ENCODE results near the gene UBE2U. TPM values are rescaled to one million over a fixed set of nuclear protein-coding genes. Genes with fewer than 3 reads are reported as not detected.
A peak's percentile ranks its signal among the peaks of the same experiment; 100 is the strongest.

The UBE2U gene
- total and polyA plus RNA-seq, 2 donors, result not detected

DNA sequence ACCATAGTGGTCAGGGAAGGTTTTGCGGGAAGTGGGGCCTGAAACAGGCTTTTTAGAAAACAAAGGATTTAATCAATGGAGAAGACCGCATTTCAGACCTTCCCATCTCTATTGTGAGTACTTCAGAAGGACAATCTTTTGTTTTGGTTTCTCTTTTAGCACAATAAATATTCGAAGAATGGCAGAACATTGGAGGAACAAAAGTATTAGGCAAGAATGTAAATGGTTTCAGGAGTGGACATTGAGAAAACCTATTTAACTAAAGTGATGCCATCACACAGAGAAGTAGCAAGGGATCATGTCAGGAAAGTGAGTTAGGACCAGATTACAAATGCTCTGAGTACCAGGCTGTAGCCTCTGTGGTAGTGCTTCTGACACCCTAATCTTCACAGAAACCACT, 26.8 kb upstream of the UBE2U start:
- H3K36me3 ChIP-seq (ENCODE audit: insufficient read depth), result no peaks in the 10 kb centered on the region
- no peak for DNase-seq (ENCODE audit: extremely low spot score)
- 92% methylated on average over 3 of the region's 3 CpGs for WGBS
- no peak overlapping the region for H3K4me3 ChIP-seq (ENCODE audit: low read depth, low read length)
- H3K4me1 ChIP-seq (ENCODE audit: insufficient read depth), result no peaks in the 10 kb centered on the region
- H3K27ac ChIP-seq (ENCODE audit: low read depth), result no peak overlapping the region

DNA sequence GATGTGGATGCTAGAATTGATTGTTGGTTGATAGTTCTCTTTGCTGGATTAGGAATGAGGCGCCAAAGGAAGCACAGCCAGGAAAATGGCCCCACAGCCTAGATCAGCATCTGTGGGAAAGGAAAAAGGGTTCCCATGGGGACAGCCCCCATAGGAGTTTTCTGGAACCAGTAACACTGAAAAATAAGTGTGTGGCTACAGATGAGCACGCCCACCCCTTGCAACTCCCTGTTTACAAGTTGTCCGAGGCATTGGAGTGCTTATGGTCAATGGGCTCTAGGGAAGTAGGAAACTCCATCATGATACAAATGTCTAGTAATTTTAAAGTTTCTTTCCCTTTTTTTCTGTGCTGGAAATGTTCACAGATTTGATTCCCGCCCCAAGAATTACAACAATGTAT, 23.8 kb upstream of the UBE2U start:
- Histone ChIP-seq H3K4me1 (ENCODE audit: insufficient read depth) (peaks cover 2% of the 10 kb centered on the region), H3K36me3 (ENCODE audit: insufficient read depth) (no peaks in the 10 kb centered on the region), H3K4me3 (ENCODE audit: low read depth, low read length) (no peak overlapping the region), H3K27ac (ENCODE audit: low read depth) (no peak overlapping the region)
- 89% methylated on average over 4 of the region's 4 CpGs for WGBS
- DNase-seq (ENCODE audit: extremely low spot score), result no peak

DNA sequence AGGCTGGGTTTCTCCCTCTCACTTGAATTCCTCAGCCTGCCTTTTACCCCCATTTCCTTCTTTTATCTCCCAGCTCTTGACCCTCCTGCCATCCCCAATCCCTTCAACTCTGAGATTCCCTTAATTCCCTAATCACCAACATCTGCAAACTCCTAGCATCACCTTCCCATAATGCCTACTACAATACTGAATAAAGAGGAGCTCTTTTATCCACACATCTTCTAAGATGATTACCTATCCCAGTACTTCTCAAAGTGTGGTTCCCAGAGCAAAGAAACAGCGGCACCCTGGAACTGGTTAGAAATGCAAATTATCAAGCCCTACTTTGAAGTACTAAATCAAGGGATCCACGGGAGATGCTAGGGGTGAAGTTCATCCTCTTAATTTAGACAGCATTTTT, 21.2 kb upstream of the UBE2U start:
- 83% methylated on average over 2 of the region's 2 CpGs for WGBS
- no peak overlapping the region for H3K27ac ChIP-seq (ENCODE audit: low read depth)
- peaks cover 2% of the 10 kb centered on the region for H3K4me1 ChIP-seq (ENCODE audit: insufficient read depth)
- DNase-seq (ENCODE audit: extremely low spot score), result no peak
- H3K4me3 ChIP-seq (ENCODE audit: low read depth, low read length), result no peak overlapping the region
- no peaks in the 10 kb centered on the region for H3K36me3 ChIP-seq (ENCODE audit: insufficient read depth)

DNA sequence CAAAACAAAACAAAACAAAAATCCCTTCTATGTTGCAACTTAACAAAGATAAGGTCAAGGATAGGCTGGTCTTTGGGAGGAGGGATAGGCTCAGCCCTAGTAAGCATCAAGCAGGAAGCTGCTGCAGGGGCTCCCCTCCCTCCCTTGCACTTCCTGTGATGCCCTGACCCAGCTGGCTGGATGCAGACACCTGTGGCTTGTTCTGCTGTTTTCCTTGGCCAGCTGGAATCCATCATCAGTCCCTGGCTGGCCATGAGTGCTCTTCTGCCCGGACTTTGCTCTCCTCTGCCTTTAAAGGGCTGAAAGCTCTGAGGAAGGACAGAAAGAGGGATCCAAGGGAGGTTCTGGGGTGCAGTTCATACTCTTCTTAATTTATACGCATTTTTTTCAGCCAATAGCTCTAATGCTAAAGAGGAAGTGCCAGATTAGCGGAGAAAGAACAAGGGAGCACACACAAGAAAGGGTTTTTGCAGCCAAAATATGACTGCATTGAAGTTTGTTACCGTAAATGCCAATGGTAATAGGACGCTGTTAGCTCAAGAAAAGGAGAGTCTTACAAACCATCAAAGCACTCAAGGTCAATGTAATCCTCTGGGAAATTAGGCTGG, 19.9 kb upstream of the UBE2U start:
- DNase-seq (ENCODE audit: extremely low spot score), result peak; percentile 46
- 39% methylated on average over 5 of the region's 5 CpGs for WGBS
- no peak overlapping the region for H3K4me3 ChIP-seq (ENCODE audit: low read depth, low read length)
- no peak overlapping the region for H3K27ac ChIP-seq (ENCODE audit: low read depth)
- no peaks in the 10 kb centered on the region for H3K36me3 ChIP-seq (ENCODE audit: insufficient read depth)
- peaks cover 2% of the 10 kb centered on the region for H3K4me1 ChIP-seq (ENCODE audit: insufficient read depth)

DNA sequence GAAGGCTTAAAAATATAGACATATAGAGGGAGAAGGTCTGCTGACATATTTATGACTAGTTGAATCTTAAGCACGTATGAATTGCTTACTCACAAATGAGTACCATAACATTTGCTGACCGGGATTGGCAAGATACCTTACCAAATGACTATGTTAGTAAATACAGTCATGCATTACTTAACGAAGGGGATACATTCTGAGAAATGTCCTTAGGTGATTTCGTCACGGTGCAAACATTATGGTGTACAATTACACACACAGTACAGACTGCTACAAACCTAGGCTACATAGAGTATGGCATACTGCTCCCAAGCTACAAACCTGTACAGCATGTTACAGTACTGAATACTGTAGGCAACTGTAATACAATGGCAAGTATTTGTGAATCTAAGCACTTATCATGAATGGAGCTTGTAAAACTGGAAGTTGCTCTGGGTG, 19.4 kb upstream of the UBE2U start:
- 45% methylated on average over 5 of the region's 5 CpGs for WGBS
- no peaks in the 10 kb centered on the region for H3K36me3 ChIP-seq (ENCODE audit: insufficient read depth)
- no peak overlapping the region for H3K4me3 ChIP-seq (ENCODE audit: low read depth, low read length)
- peaks cover 2% of the 10 kb centered on the region for H3K4me1 ChIP-seq (ENCODE audit: insufficient read depth)
- DNase-seq (ENCODE audit: extremely low spot score), result no peak
- H3K27ac ChIP-seq (ENCODE audit: low read depth), result no peak overlapping the region

DNA sequence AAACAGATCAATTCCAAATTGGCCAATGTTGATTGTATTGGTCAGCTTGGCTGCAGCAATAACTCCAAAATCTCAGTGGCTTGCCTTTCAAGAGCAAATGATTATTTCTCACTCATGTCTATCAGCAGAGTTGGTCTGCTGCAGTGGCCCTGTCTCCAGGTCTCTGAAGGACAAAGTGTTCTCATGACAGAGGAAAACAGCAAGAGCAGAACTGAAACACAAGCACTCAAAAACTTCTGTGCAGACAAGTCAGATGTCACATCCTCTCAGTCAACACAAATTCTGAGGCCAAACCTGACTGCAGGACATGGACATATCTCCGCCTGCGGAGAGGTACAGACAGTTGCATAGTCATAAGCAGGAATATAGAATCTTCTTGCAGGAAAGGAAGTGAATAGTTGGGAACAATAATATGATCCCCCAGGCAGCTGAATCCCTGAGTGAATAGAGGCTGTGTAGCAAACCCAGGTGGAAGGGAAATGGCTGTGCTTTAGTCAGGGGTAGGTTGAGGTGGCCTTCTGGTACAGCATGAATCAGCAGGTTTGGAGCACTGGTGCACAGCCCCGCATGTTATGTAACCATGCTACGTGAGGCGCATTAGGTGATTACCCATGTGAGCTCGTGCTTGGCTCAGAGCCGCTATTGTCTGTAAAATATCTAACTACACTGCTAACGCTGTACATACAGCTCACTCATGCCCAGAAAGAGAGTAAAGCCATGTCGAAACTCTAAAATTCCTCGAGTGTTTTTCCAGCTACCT, 17.1 kb upstream of the UBE2U start:
- no peak for DNase-seq (ENCODE audit: extremely low spot score)
- Histone ChIP-seq H3K4me3 (ENCODE audit: low read depth, low read length) (no peak overlapping the region), H3K36me3 (ENCODE audit: insufficient read depth) (no peaks in the 10 kb centered on the region), H3K27ac (ENCODE audit: low read depth) (no peak overlapping the region), H3K4me1 (ENCODE audit: insufficient read depth) (peaks cover 2% of the 10 kb centered on the region)
- WGBS, result 83% methylated on average over 10 of the region's 10 CpGs

DNA sequence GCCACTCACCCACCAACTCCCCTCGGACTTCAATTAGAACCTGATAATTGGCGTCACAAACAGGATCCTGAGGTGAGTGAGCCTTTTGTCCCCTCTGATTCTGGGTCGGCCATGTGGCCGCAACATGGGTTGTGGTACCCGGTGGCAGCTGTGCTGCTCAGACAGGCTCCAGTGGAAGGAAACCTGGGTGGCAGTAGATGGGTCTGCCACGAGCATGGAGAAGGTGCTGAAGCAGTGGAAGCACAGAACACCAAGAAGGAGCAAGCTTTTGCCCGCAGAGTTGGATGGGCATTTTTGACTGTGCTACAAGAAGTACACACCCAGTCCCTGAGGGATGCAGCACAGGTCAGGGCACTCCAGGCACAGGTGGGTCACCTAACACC, 16.5 kb upstream of the UBE2U start:
- no peak for DNase-seq (ENCODE audit: extremely low spot score)
- Histone ChIP-seq H3K36me3 (ENCODE audit: insufficient read depth) (no peaks in the 10 kb centered on the region), H3K4me1 (ENCODE audit: insufficient read depth) (peaks cover 2% of the 10 kb centered on the region), H3K4me3 (ENCODE audit: low read depth, low read length) (no peak overlapping the region), H3K27ac (ENCODE audit: low read depth) (no peak overlapping the region)
- WGBS, result 85% methylated on average over 7 of the region's 7 CpGs

DNA sequence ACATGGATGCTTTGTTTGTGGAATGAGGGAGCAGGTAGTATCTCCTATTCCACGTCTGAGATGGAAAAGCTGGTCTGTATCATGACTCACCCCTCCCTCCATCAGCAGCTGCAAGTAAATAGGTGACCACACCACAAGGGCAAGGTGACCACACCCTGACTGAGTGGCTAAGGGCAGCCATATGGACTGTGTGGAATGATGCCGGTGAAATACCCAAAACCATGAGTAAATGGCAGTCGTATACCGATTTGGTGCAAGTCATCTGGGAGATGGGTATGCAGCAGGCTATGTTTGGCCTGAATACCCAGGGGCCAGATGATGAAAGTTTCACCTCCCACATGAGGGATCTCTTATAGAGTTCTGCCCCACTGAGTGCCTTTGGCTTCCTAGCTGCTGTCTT, 15.8 kb upstream of the UBE2U start:
- Histone ChIP-seq H3K4me1 (ENCODE audit: insufficient read depth) (peaks cover 2% of the 10 kb centered on the region), H3K27ac (ENCODE audit: low read depth) (no peak overlapping the region), H3K36me3 (ENCODE audit: insufficient read depth) (no peaks in the 10 kb centered on the region), H3K4me3 (ENCODE audit: low read depth, low read length) (no peak overlapping the region)
- DNase-seq (ENCODE audit: extremely low spot score), result no peak
- 83% methylated on average over 4 of the region's 4 CpGs for WGBS

DNA sequence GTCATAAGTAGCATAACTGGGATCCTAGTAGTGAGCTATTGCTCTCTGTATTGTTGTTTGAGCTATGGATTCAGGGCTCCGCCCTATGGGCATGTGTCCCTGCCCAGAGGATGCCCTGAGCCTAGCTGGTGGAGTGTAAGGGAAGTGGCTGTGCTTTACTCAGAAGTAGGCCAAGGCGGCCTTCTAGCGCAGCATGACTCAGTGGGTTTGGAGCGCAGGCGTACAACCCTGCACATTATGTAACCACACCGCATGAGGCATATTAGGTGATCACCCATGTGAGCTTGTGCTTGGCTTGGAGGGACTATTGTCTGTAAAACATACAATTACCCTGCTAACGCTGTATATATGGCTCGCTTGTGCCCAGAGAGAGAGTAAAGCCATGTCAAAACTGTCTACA, 11.1 kb upstream of the UBE2U start:
- WGBS, result 98% methylated on average over 8 of the region's 8 CpGs
- H3K27ac ChIP-seq (ENCODE audit: low read depth), result no peak overlapping the region
- H3K36me3 ChIP-seq (ENCODE audit: insufficient read depth), result no peaks in the 10 kb centered on the region
- no peak for DNase-seq (ENCODE audit: extremely low spot score)
- H3K4me3 ChIP-seq (ENCODE audit: low read depth, low read length), result no peak overlapping the region
- H3K4me1 ChIP-seq (ENCODE audit: insufficient read depth), result no peaks in the 10 kb centered on the region

DNA sequence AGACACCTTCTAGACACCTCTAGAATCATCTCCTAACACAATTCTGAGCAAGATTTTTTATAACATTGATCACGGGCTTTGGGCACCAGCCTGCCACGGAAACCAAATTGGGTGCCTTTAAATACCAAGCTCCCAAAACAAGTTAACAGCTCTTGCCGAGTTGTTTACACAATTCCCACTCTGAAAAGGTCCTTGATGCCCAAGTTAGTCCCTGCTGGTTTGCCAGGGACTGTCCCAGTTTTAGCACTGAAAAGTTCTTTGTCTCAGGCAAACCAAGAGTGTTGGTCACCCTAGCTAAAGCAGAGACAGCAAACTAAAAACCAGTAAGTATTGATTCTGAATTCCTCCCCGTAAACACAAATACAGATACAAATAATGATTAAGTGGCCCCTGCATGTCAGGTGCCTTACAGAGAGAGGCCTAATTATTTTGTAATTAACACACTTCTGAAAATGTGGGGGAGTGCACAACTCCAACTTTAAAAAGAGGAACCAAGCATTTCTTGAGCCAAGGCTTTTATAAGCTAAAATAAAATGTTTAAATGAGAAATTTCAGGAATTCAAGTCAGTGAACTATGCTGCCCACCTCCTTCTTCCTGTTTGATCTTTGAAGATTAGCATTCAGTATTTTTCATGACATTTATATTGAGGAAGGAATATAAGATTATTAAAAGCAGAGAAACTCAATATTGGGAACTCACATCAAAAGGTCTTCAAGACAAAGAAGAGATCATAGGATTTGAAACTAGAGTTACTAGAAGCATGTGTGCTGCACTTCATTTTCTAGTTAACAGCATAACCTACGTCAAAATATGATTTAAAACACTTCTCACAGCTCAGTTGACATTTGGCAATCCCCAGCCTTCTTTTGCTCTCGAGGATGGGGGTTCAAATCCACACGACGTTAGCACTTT, 9.0 kb upstream of the UBE2U start:
- 64% methylated on average over 8 of the region's 8 CpGs for WGBS
- Histone ChIP-seq H3K27ac (ENCODE audit: low read depth) (no peak overlapping the region), H3K36me3 (ENCODE audit: insufficient read depth) (no peaks in the 10 kb centered on the region), H3K4me1 (ENCODE audit: insufficient read depth) (no peaks in the 10 kb centered on the region), H3K4me3 (ENCODE audit: low read depth, low read length) (no peak overlapping the region)
- DNase-seq (ENCODE audit: extremely low spot score), result no peak

DNA sequence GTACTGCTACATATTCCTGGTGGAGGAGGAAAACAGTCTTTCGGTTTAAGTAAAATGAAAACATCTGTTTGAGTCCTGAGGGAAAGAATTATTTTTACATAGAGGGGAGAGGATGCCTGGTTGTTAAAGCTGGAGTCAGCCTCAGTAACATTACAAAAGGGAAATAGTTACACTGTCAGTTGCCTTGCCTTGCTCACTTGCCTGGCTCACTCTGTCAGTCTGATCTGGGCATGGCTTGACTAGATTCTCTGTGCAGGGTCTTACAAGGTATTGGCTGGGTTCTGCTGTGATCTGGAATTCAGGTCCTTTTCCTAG, 8.4 kb upstream of the UBE2U start:
- Histone ChIP-seq H3K4me1 (ENCODE audit: insufficient read depth) (no peaks in the 10 kb centered on the region), H3K4me3 (ENCODE audit: low read depth, low read length) (no peak overlapping the region), H3K27ac (ENCODE audit: low read depth) (no peak overlapping the region), H3K36me3 (ENCODE audit: insufficient read depth) (no peaks in the 10 kb centered on the region)
- DNase-seq (ENCODE audit: extremely low spot score), result no peak
- WGBS, result 68% methylated on average over 1 of the region's 1 CpG

DNA sequence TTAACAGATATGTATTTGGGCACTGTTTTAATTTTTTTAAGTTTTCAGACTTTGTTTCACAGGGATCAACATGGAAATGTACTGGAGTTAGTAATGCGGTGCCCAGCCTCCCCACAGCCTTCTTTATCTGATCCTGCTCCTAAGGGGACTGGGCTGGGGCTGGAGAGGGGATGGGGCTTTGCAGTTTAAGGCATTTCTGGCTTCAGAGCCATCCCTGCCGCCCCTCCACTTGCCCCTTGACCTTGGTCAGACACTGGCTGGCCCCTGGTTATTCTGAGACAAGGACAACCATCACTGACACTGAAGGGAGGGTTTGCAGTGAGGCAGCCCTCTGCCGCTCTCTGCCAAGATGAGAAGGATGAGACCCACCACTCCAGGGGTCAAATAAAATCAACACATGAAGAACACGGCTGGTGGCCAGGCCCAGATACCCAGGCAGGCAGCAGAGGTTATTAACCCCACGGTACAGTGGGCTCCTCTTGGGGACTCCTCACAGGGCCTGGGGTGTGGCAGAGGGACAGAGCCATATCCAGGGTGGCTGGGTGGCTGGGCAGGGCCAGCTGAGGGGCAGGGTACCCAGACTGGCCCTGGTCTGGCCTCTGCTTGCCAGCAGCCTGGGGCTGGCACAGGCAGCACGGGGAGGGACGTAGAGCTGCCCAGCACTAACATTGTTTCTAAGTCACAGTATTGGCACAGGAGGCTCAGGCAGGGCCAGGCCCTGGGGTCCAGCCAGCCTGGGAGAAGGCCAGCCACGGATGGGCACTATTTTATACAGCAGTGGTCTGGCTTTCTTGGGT, 7.2 kb upstream of the UBE2U start:
- WGBS, result 72% methylated on average over 8 of the region's 8 CpGs
- Histone ChIP-seq H3K4me1 (ENCODE audit: insufficient read depth) (no peaks in the 10 kb centered on the region), H3K27ac (ENCODE audit: low read depth) (no peak overlapping the region), H3K4me3 (ENCODE audit: low read depth, low read length) (no peak overlapping the region), H3K36me3 (ENCODE audit: insufficient read depth) (no peaks in the 10 kb centered on the region)
- no peak for DNase-seq (ENCODE audit: extremely low spot score)

DNA sequence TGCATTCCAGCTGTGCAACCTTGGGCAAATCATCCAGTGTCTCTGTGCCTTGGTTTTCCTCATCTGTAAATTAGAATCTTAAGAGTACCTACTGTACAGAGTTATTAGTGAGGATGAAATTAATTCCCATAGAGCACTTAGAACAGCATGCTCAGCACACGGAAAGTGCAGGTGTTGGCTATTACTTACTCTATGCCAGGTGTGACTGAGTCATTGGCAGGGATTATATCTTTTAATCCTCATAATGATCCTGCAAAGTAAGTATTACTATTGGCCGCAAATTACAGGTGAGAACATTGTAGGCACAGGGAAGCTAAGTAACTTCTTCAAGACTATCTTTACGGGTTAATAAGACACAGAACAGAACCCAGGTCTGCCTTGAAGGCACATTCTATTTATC, 6.3 kb upstream of the UBE2U start:
- H3K4me1 ChIP-seq (ENCODE audit: insufficient read depth), result no peaks in the 10 kb centered on the region
- H3K4me3 ChIP-seq (ENCODE audit: low read depth, low read length), result no peak overlapping the region
- DNase-seq (ENCODE audit: extremely low spot score), result no peak
- no peak overlapping the region for H3K27ac ChIP-seq (ENCODE audit: low read depth)
- WGBS, result 94% methylated on average over 3 of the region's 3 CpGs
- no peaks in the 10 kb centered on the region for H3K36me3 ChIP-seq (ENCODE audit: insufficient read depth)
